Endothelial cell of umbilical vein (primary cell): ENCODE data around the gene CD38.

Source experiments
- CTCF ChIP-seq, 2 donors: IDR thresholded peaks; 1 replicate in 1 of 2; 2 replicates in 1 of 2; pipeline ENCODE4 v1.5.1; 2011; ENCODE audit warnings: low read length in 2 of 2, mild to moderate bottlenecking in 2 of 2, moderate library complexity in 2 of 2, control low read depth in 1 of 2, inconsistent platforms in 1 of 2, low read depth in 1 of 2; ENCODE audit not compliant: insufficient read depth in 1 of 2; ENCODE audit errors: extremely low read depth in 1 of 2
- POLR2A ChIP-seq: IDR thresholded peaks from 2 replicates; pipeline ENCODE4 v1.6.1; 2012; ENCODE audit warnings: low read depth, mild to moderate bottlenecking, control low read depth, low read length
- POLR2AphosphoS5 ChIP-seq: IDR thresholded peaks from 2 replicates; pipeline ENCODE4 v1.6.1; 2012; ENCODE audit warnings: low read depth, mild to moderate bottlenecking, control low read depth, low read length, moderate library complexity; ENCODE audit not compliant: insufficient read depth

- TF ChIP-seq POLR2AphosphoS5 = no peak
- no peak for TF ChIP-seq POLR2A
- no peak for TF ChIP-seq CTCF (IDR thresholded peaks at IDR 0.05; ENCODE audit: extremely low read depth in 1 of 2, insufficient read depth in 1 of 2, low read depth in 1 of 2, low read length in 2 of 2)
These were observed 120.8 kb downstream of the CD38 start for GRCh38 chr4:15898902-15899301.
